HL-60 (cell line): ENCODE results near the gene GTF2E1.

ENCODE experiments used
- DNase-seq, 2 experiments: peaks; one replicate each; pipeline ENCODE4 v3.0.0-alpha.2; 2010 to 2020; ENCODE audit warnings: low read depth in 1 of 2, low spot score in 1 of 2
- H3K27ac ChIP-seq: fragments of 250-450 bp; sonication (Bioruptor Pico); replicated peaks from 2 replicates; pipeline ENCODE4 v1.5.1; 2020; ENCODE audit warnings: mild to moderate bottlenecking, moderate library complexity
- H3K27me3 ChIP-seq: fragments of 250-450 bp; sonication (Bioruptor Pico); 2 replicates; pipeline ENCODE4 v1.5.1; 2021; ENCODE audit warnings: mild to moderate bottlenecking, moderate library complexity; ENCODE audit not compliant: insufficient read depth, poor library complexity, severe bottlenecking
- H3K4me3 ChIP-seq: replicated peaks from 2 replicates; pipeline ENCODE4 v1.5.1; 2011; ENCODE audit warnings: mild to moderate bottlenecking, control low read depth, low read length; ENCODE audit not compliant: insufficient read depth
- GABPA ChIP-seq: IDR thresholded peaks from 2 replicates; pipeline ENCODE4 v1.6.1; 2012; ENCODE audit warnings: low read depth
- POLR2AphosphoS5 ChIP-seq: IDR thresholded peaks from 2 replicates; pipeline ENCODE4 v1.6.1; 2012; ENCODE audit warnings: low read depth
- SPI1 ChIP-seq: IDR thresholded peaks from 2 replicates; pipeline ENCODE4 v1.6.1; 2012; ENCODE audit warnings: low read depth, mild to moderate bottlenecking, borderline replicate concordance
- TF ChIP-seq, protein P1 (sequence below): IDR thresholded peaks from 2 replicates; pipeline ENCODE4 v1.6.1; 2012; ENCODE audit warnings: low read depth; ENCODE audit not compliant: insufficient replicate concordance
- TF ChIP-seq, protein P2 (sequence below): IDR thresholded peaks from one replicate; pipeline ENCODE4 v1.5.1; 2011; ENCODE audit warnings: low read length, control low read depth, inconsistent platforms; ENCODE audit not compliant: insufficient read depth

GTF2E1 gene

DNA sequence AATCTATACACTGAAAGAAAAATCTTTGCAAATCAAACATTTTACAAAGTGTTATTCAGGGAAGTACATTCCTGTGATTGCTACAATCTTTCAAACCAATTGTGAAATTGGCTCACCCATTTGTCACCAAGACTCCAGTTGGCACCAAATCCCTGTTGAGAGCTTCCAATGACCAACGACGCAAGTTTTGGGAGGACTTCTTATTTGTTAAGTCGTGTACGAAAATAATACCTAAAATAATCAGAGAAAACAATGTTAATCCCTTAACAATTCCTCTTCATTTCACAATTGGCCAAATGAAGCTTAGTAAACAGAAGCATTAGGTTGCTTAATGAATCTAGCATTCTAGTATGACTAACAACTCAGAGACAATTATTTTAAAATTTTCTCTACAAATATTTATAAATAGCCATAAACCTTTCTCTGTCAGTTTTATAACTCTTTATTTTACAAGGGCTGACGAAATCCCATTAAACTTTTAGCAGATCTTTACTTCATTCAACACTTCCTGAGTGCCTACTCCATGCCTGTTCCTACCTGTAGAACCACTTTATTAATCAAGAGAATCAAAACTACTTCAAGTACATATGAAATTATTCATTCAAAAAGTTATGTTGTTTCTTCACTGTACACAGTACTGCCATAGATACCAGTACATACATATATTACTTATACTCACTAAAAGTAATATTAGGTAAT lies 36.5 kb upstream of the GTF2E1 start:
- TF ChIP-seq POLR2AphosphoS5 (no peak), GABPA (no peak), SPI1 (no peak)
- TF ChIP-seq, protein P1, sequence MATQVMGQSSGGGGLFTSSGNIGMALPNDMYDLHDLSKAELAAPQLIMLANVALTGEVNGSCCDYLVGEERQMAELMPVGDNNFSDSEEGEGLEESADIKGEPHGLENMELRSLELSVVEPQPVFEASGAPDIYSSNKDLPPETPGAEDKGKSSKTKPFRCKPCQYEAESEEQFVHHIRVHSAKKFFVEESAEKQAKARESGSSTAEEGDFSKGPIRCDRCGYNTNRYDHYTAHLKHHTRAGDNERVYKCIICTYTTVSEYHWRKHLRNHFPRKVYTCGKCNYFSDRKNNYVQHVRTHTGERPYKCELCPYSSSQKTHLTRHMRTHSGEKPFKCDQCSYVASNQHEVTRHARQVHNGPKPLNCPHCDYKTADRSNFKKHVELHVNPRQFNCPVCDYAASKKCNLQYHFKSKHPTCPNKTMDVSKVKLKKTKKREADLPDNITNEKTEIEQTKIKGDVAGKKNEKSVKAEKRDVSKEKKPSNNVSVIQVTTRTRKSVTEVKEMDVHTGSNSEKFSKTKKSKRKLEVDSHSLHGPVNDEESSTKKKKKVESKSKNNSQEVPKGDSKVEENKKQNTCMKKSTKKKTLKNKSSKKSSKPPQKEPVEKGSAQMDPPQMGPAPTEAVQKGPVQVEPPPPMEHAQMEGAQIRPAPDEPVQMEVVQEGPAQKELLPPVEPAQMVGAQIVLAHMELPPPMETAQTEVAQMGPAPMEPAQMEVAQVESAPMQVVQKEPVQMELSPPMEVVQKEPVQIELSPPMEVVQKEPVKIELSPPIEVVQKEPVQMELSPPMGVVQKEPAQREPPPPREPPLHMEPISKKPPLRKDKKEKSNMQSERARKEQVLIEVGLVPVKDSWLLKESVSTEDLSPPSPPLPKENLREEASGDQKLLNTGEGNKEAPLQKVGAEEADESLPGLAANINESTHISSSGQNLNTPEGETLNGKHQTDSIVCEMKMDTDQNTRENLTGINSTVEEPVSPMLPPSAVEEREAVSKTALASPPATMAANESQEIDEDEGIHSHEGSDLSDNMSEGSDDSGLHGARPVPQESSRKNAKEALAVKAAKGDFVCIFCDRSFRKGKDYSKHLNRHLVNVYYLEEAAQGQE, result no peak
- TF ChIP-seq, protein P2, sequence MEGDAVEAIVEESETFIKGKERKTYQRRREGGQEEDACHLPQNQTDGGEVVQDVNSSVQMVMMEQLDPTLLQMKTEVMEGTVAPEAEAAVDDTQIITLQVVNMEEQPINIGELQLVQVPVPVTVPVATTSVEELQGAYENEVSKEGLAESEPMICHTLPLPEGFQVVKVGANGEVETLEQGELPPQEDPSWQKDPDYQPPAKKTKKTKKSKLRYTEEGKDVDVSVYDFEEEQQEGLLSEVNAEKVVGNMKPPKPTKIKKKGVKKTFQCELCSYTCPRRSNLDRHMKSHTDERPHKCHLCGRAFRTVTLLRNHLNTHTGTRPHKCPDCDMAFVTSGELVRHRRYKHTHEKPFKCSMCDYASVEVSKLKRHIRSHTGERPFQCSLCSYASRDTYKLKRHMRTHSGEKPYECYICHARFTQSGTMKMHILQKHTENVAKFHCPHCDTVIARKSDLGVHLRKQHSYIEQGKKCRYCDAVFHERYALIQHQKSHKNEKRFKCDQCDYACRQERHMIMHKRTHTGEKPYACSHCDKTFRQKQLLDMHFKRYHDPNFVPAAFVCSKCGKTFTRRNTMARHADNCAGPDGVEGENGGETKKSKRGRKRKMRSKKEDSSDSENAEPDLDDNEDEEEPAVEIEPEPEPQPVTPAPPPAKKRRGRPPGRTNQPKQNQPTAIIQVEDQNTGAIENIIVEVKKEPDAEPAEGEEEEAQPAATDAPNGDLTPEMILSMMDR, result no peak
- no peak overlapping the region for H3K27ac ChIP-seq
- H3K27me3 ChIP-seq, result no peaks in the 10 kb centered on the region
- H3K4me3 ChIP-seq, result no peak overlapping the region
- no peak for DNase-seq

DNA sequence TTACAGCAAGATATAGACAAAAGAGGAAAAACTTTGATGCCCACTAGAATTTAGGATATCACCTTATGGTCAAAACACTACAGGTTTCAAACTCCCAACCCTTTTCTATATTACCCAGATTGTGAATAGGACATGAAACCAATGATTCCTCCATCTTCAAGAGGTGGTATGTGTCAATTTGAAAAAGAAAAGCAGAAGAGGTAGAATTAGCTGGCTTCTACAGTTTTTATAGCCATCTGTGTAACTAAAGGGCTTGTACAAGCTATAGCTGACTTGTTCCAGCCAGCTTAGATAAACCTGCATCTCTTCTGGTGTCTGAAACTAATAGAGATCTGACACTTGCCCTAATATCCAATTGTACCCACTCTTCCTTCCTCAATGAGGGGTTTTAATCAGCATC lies 35.6 kb upstream of the GTF2E1 start:
- no peak overlapping the region for H3K27ac ChIP-seq
- no peaks in the 10 kb centered on the region for H3K27me3 ChIP-seq
- H3K4me3 ChIP-seq, result no peak overlapping the region
- no peak for DNase-seq
- TF ChIP-seq, protein P1, result no peak
- TF ChIP-seq POLR2AphosphoS5 (no peak), SPI1 (no peak), GABPA (no peak)
- TF ChIP-seq, protein P2, result no peak

DNA sequence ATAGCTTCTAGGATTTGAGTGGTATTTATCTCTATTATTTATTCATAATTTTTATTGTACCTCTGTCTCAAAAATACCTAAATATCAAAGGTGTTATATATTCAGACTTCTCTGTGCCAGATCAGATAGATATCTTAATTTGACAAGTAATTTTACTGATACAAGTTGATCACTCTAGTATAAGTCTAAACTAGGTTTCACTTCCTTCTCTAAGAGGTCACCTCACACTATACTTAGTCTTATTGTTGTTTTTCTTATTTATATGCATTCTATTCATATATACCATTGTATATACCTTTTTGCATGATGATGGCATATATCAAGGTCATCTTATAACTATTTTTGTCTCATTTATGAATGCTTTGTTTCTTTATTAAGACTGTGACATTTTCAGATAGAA lies 34.1 kb upstream of the GTF2E1 start:
- no peak for DNase-seq
- no peak for TF ChIP-seq GABPA
- TF ChIP-seq POLR2AphosphoS5, result no peak
- TF ChIP-seq, protein P2, result no peak
- TF ChIP-seq, protein P1, result no peak
- no peak for TF ChIP-seq SPI1
- Histone ChIP-seq H3K27me3 (no peaks in the 10 kb centered on the region), H3K4me3 (no peak overlapping the region), H3K27ac (no peak overlapping the region)
